ENCODE data around the gene SUPT5H. TPM values are rescaled to one million over a fixed set of nuclear protein-coding genes. Genes with fewer than 3 reads are reported as not detected.

The SUPT5H gene
- total and polyA plus RNA-seq, 2 of the 13 experiments (the other 11 are each of a cell fraction or from before 2014, with no cell fraction given), result 48.2 to 51.7 TPM

- Histone ChIP-seq H4K20me1 (ENCODE audit: insufficient read depth, low read length) (no peaks in the 10 kb centered on the region), H3K79me2 (ENCODE audit: insufficient read depth, low read length) (peaks cover under 1% of the 10 kb centered on the region), H3K4me2 (ENCODE audit: low read depth, low read length) (peak overlapping the region; percentile 67), H3K9me3 (ENCODE audit: low read length) (no peaks in the 10 kb centered on the region), H2AFZ (ENCODE audit: low read length) (no peak overlapping the region), H3K4me1 (ENCODE audit: insufficient read depth, low read length) (peaks cover 76% of the 10 kb centered on the region), H3K36me3 (replicated peaks in 1 of 2; ENCODE audit: control insufficient read depth in 1 of 2, insufficient read depth in 2 of 2, low read length in 2 of 2) (no peaks in the 10 kb centered on the region), H3K9ac (ENCODE audit: insufficient read depth, low read depth, low read length) (peak overlapping the region; percentile 77), H3K27ac (ENCODE audit: extremely low read length, insufficient read depth, low read length) (peak overlapping the region; percentile 98), H3K27me3 (ENCODE audit: control insufficient read depth in 1 of 2, insufficient read depth in 2 of 2, low read length in 2 of 2) (no peaks in the 10 kb centered on the region; a peak in 1 of 5 replicates), H3K4me3 (replicated peaks in 1 of 3; ENCODE audit: insufficient read depth in 1 of 3, low read depth in 2 of 3, low read length in 3 of 3) (peak overlapping the region in 1 of 3 experiments; percentile 49; a peak in 2 of 6 replicates)
- in situ Hi-C loops (cut with HindIII; ENCODE audit: extremely low pct_ligation_motif_present, low pct_unique_long_range_greater_than_20kb) (no loop called here), intact Hi-C loops (cut with micrococcal nuclease; ENCODE audit: unreplicated experiment) (loop anchor here (1.0 to 5.0 kb wide), 2 partner anchors 10 to 1041 kb away; partner anchors contain the start of gene SERTAD3)
- ChIA-PET POLR2A (interaction anchor here (0.9 to 2.7 kb wide), 13 partner anchors 10 to 256 kb away, joined by 3 to 64 read pairs (median 8); partner anchors contain the start of genes MED29, PAF1, PLEKHG2 and RPS16), CTCF (ENCODE audit: low intra/inter-chr PET ratio, low total read pairs) (interaction anchor here (0.7 kb wide), 1 partner anchor 11 kb away, joined by 3 read pairs; the partner anchor contains the start of gene PLEKHG2)
- ATAC-seq (peak; percentile 79), FAIRE-seq (peak; percentile 93), DNase-seq (ENCODE audit: low spot score) (peak; percentile 96)
- BruUV-seq (replicated peaks), result no TSS peak
- WGBS (ENCODE audit: low lambda C conversion rate), result 7% methylated on average over 8 of the region's 25 CpGs
- TF ChIP-seq TBL1XR1 (IDR thresholded peaks at IDR 0.05; ENCODE audit: borderline replicate concordance, low read length, partially characterized antibody) (peak; percentile 75), SP140L (CRISPR knock-in tag; IDR thresholded peaks at IDR 0.05; ENCODE audit: borderline replicate concordance) (0 out of 2 replicates have a peak, but pooled peaks have one; percentile 22), ERF (CRISPR knock-in tag; IDR thresholded peaks at IDR 0.05) (peak; percentile 56), NCOA2 (CRISPR knock-in tag; IDR thresholded peaks at IDR 0.05) (no peak; the same call in 1 of the 2 replicates), CHD4 (IDR thresholded peaks at IDR 0.05; ENCODE audit: borderline replicate concordance, low read length) (0 out of 2 replicates have a peak, but pooled peaks have one; percentile 53), TMF1 (CRISPR knock-in tag; IDR thresholded peaks at IDR 0.05; ENCODE audit: low read depth) (peak; percentile 89), ZNF614 (CRISPR knock-in tag; IDR thresholded peaks at IDR 0.05; ENCODE audit: borderline replicate concordance) (peak; percentile 84), ZKSCAN5 (CRISPR knock-in tag; IDR thresholded peaks at IDR 0.05) (no peak), NR3C1 (CRISPR knock-in tag; IDR thresholded peaks at IDR 0.05) (no peak), ZFP36 (IDR thresholded peaks at IDR 0.05; ENCODE audit: borderline replicate concordance, low read depth, low read length, partially characterized antibody) (no peak), E2F5 (CRISPR knock-in tag; conservative IDR thresholded peaks at IDR 0.05) (no peak), RBM39 (IDR thresholded peaks at IDR 0.05; ENCODE audit: low read depth, low read length, poor library complexity, severe bottlenecking) (no peak), TCF12 (IDR thresholded peaks at IDR 0.05) (no peak), TCF12 (CRISPR knock-in tag; IDR thresholded peaks at IDR 0.05) (no peak), FOXP4 (CRISPR knock-in tag; IDR thresholded peaks at IDR 0.05) (peak; percentile 73; the same call in 1 of the 2 replicates), SNAPC5 (CRISPR knock-in tag; IDR thresholded peaks at IDR 0.05; ENCODE audit: borderline replicate concordance) (peak; percentile 75; the same call in 1 of the 2 replicates), UBTF (CRISPR knock-in tag; IDR thresholded peaks at IDR 0.05) (peak; percentile 70), ELF4 (CRISPR knock-in tag; IDR thresholded peaks at IDR 0.05; ENCODE audit: borderline replicate concordance) (no peak)
Measured at GRCh38 chr19:39401549-39402345, 43.6 kb upstream of the SUPT5H start.
